Endodermal cell (in vitro differentiated cells): ENCODE data around the gene ADCYAP1R1. TPM values are rescaled to one million over a fixed set of nuclear protein-coding genes. Genes with fewer than 3 reads are reported as not detected.

Source experiments
- DNase-seq: peaks from one replicate; pipeline ENCODE4 v3.0.0-alpha.2; 2017
- H3K27ac ChIP-seq: 2 replicates; pipeline ENCODE4 v1.5.1; 2013; ENCODE audit warnings: mild to moderate bottlenecking, low read depth, low read length, moderate library complexity
- H3K27me3 ChIP-seq: 2 replicates; pipeline ENCODE4 v1.6.1; 2013; ENCODE audit warnings: mild to moderate bottlenecking, low read length, moderate library complexity; ENCODE audit not compliant: insufficient read depth, control insufficient read depth, poor library complexity, severe bottlenecking
- H3K36me3 ChIP-seq: 2 replicates; pipeline ENCODE4 v1.7.0; 2013; ENCODE audit warnings: mild to moderate bottlenecking, low read length, moderate library complexity; ENCODE audit not compliant: control insufficient read depth, insufficient read depth
- H3K4me1 ChIP-seq: one replicate; pipeline ENCODE4 v1.7.0; 2013; ENCODE audit warnings: low read length; ENCODE audit not compliant: control insufficient read depth, insufficient read depth
- H3K4me3 ChIP-seq: 2 replicates; pipeline ENCODE4 v1.5.1; 2013; ENCODE audit warnings: mild to moderate bottlenecking, low read length, moderate library complexity
- H3K9ac ChIP-seq: 2 replicates; pipeline ENCODE4 v1.6.1; 2013; ENCODE audit warnings: mild to moderate bottlenecking, low read length, moderate library complexity; ENCODE audit not compliant: poor library complexity, severe bottlenecking; ENCODE audit errors: extremely low read depth
- H3K9me3 ChIP-seq: 2 replicates; pipeline ENCODE4 v1.6.1; 2013; ENCODE audit warnings: mild to moderate bottlenecking, low read length, moderate library complexity; ENCODE audit not compliant: control insufficient read depth
- H3K27ac Mint-ChIP-seq: 2 replicates; pipeline ENCODE4 v1.8.0; 2020; ENCODE audit warnings: mixed read lengths
- H3K27me3 Mint-ChIP-seq: 2 replicates; pipeline ENCODE4 v1.8.0; 2021; ENCODE audit warnings: mild to moderate bottlenecking, mixed read lengths; ENCODE audit not compliant: insufficient read depth
- H3K36me3 Mint-ChIP-seq: 2 replicates; pipeline ENCODE4 v1.8.0; 2020; ENCODE audit warnings: low read depth, mixed read lengths
- H3K4me1 Mint-ChIP-seq: 2 replicates; pipeline ENCODE4 v1.8.0; 2020; ENCODE audit warnings: mixed read lengths
- H3K4me3 Mint-ChIP-seq: 2 replicates; pipeline ENCODE4 v1.8.0; 2020; ENCODE audit warnings: mild to moderate bottlenecking, moderate library complexity, mixed read lengths
- H3K9me3 Mint-ChIP-seq: 2 replicates; pipeline ENCODE4 v1.8.0; 2020; ENCODE audit warnings: mild to moderate bottlenecking, mixed read lengths
- WGBS, 2 experiments: methylation state at CpG; one replicate each; pipeline versions ENCODE4 v1.1.5 to v1.1.7; 2013; ENCODE audit warnings: missing lambda C conversion rate in 2 of 2, mixed read lengths in 1 of 2; ENCODE audit not compliant: insufficient coverage in 1 of 2, insufficient read length in 1 of 2; 5-methylcytosine and 5-hydroxymethylcytosine counted together
- total RNA-seq, 2 donors: library from RNA; stranded (reverse); fragmentation: NEBNext Ultra II Directional in 1 of 2; extraction: Animal tissue kit (Norgen Biotek cat#: 25700) in 1 of 2; gene quantifications; 2 replicates in 1 of 2; 3 replicates in 1 of 2; pipeline ENCODE4 v1.2.1, GENCODE V29; 2021
- TF ChIP-seq, protein P1 (sequence below): fragments of 200-600 bp; sonication (generic); conservative IDR thresholded peaks from 2 replicates; pipeline ENCODE4 v1.5.0; 2021; ENCODE audit warnings: antibody characterized with exemption, mild to moderate bottlenecking

Gene ADCYAP1R1
- total RNA-seq, 2 donors from 2014 or later = 1.2 to 2.1 TPM

DNA sequence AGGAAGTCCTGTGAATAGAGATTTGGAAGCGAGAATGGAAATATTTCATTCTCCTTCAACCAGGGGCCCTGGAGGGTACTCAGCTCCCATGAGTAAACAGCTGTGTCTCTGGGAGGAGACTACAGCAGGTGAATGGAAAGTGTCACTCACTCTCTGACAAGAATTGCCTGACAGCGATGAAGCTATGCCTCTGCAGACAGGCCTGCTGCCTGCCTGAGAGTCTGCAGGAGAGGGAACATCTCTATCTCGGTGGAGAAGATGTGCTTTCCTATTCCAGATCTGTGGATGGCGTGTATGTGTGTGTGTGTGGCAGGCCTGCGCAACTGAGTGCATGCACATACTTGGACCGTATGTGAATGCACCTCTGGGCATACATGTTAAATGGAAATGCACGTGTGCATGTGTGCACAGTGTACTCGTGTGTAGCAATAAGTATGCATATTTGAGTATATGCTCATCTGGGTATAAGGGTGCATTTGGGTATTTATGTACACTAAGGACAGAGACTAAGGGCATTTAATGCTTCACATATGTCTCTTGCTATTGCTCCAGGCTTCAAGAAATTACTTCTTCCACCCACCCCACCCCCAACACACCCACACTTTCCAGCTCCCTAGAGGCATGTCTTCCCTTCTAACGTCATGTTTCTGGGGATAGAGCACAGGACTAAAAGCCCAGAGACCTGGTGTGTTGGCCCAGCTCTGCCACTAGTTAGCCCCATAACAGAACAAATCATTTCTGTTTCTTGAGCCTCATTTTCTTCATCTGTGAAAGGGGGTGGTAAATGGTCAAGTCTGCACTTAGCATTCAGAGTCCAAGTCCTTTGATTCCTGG, 4.6 kb upstream of the ADCYAP1R1 start:
- TF ChIP-seq, protein P1, sequence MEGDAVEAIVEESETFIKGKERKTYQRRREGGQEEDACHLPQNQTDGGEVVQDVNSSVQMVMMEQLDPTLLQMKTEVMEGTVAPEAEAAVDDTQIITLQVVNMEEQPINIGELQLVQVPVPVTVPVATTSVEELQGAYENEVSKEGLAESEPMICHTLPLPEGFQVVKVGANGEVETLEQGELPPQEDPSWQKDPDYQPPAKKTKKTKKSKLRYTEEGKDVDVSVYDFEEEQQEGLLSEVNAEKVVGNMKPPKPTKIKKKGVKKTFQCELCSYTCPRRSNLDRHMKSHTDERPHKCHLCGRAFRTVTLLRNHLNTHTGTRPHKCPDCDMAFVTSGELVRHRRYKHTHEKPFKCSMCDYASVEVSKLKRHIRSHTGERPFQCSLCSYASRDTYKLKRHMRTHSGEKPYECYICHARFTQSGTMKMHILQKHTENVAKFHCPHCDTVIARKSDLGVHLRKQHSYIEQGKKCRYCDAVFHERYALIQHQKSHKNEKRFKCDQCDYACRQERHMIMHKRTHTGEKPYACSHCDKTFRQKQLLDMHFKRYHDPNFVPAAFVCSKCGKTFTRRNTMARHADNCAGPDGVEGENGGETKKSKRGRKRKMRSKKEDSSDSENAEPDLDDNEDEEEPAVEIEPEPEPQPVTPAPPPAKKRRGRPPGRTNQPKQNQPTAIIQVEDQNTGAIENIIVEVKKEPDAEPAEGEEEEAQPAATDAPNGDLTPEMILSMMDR = no peak
- Mint-ChIP-seq H3K27ac (no peak overlapping the region), H3K4me3 (no peak overlapping the region), H3K36me3 (no peaks in the 10 kb centered on the region), H3K9me3 (no peaks in the 10 kb centered on the region), H3K4me1 (peaks cover 27% of the 10 kb centered on the region), H3K27me3 (peaks cover 28% of the 10 kb centered on the region)
- no peaks in the 10 kb centered on the region for H3K9me3 ChIP-seq
- H3K27ac ChIP-seq = no peak overlapping the region
- H3K9ac ChIP-seq = no peak overlapping the region
- H3K4me3 ChIP-seq = no peak overlapping the region
- H3K36me3 ChIP-seq = no peaks in the 10 kb centered on the region
- no peak for DNase-seq
- peaks cover 16% of the 10 kb centered on the region for H3K4me1 ChIP-seq
- WGBS, 2 experiments = 88 to 90% methylated on average over 6 to 9 of the region's 9 CpGs
- H3K27me3 ChIP-seq = peaks cover 25% of the 10 kb centered on the region

DNA sequence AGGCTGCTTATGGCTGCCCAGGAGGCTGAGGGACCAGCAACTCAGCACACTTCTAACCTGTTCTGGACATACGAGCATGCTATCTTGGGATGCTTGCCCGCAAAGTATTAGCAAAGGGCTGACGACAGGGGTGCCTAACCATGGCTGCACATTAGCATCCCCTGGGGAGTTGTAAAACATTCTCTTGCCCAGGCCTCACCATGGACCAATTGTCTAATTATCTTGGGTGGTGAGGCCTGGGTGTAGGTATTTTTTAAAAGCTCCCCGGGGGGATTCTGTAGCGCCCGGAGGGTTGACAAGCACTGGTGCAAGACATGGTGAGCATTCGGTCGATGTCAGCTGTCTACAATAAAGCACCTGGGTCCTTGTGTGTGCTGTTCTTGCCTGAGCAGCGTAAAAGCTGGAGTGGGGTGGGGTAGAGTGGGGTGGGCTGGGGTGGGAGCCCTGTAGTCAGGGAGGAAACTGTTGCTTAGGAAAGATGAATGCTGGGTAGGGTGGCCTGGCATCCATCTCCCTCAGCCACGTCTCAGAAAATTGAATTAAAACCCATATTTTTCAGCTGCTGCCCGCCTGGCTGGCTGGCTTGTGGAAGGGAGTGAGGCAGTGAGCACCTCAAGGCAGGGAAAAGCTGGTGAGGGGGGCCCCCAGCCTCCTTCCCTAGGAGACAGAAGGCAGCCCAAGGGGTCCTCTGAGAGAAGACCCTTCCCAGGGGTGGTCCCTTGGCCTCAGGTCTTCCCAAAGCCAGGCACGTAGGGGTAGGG, 2.9 kb upstream of the ADCYAP1R1 start:
- peaks cover 11% of the 10 kb centered on the region for H3K4me1 Mint-ChIP-seq
- Histone ChIP-seq H3K9me3 (no peaks in the 10 kb centered on the region), H3K27ac (no peak overlapping the region), H3K36me3 (no peaks in the 10 kb centered on the region), H3K4me1 (peaks cover under 1% of the 10 kb centered on the region), H3K9ac (no peak overlapping the region), H3K27me3 (peaks cover 41% of the 10 kb centered on the region), H3K4me3 (no peak overlapping the region)
- H3K27ac Mint-ChIP-seq = no peak overlapping the region
- H3K27me3 Mint-ChIP-seq = peaks cover 41% of the 10 kb centered on the region
- 91 to 100% methylated on average over 3 to 12 of the region's 12 CpGs for WGBS, 2 experiments
- TF ChIP-seq, protein P1 = no peak
- no peaks in the 10 kb centered on the region for H3K36me3 Mint-ChIP-seq
- no peaks in the 10 kb centered on the region for H3K9me3 Mint-ChIP-seq
- DNase-seq = no peak
- H3K4me3 Mint-ChIP-seq = no peak overlapping the region

DNA sequence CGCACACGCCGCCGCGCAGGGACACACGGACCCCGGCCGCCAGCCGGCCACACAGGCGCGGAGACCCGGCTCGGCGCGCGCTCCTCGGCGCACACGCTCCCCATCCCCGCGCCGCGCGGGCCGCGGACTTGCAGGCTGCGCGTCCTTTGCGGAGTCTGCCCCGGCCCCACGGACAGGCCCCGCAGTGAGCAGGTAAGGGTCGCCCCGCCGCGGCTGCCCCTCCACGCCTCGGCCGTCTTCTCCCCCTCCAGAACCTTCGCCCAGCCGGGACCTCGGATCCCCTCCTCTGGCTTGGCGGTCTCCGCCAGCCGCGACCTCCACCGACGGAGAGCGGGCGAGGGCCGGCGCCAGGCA, 356 bp downstream of the ADCYAP1R1 start:
- TF ChIP-seq, protein P1 = no peak
- peak overlapping the region; percentile 57 for H3K4me3 Mint-ChIP-seq
- Histone ChIP-seq H3K27ac (no peak overlapping the region), H3K4me3 (peak overlapping the region; percentile 73), H3K9me3 (no peaks in the 10 kb centered on the region), H3K4me1 (no peaks in the 10 kb centered on the region), H3K9ac (no peak overlapping the region), H3K36me3 (no peaks in the 10 kb centered on the region), H3K27me3 (peaks cover 54% of the 10 kb centered on the region)
- 0% methylated on average over 3 to 52 of the region's 52 CpGs for WGBS, 2 experiments
- DNase-seq = no peak
- no peaks in the 10 kb centered on the region for H3K9me3 Mint-ChIP-seq
- H3K27ac Mint-ChIP-seq = no peak overlapping the region
- no peaks in the 10 kb centered on the region for H3K4me1 Mint-ChIP-seq
- no peaks in the 10 kb centered on the region for H3K36me3 Mint-ChIP-seq
- peaks cover 59% of the 10 kb centered on the region for H3K27me3 Mint-ChIP-seq
